ENCODE results near the gene PDCD1. TPM values are rescaled to one million over a fixed set of nuclear protein-coding genes. Genes with fewer than 3 reads are reported as not detected.
A peak's percentile ranks its signal among the peaks of the same experiment; 100 is the strongest.

The PDCD1 gene
- total and polyA plus RNA-seq, 2 of the 13 experiments (the other 11 are each of a cell fraction or from before 2014, with no cell fraction given), result 0.04 TPM; not detected in 1

DNA sequence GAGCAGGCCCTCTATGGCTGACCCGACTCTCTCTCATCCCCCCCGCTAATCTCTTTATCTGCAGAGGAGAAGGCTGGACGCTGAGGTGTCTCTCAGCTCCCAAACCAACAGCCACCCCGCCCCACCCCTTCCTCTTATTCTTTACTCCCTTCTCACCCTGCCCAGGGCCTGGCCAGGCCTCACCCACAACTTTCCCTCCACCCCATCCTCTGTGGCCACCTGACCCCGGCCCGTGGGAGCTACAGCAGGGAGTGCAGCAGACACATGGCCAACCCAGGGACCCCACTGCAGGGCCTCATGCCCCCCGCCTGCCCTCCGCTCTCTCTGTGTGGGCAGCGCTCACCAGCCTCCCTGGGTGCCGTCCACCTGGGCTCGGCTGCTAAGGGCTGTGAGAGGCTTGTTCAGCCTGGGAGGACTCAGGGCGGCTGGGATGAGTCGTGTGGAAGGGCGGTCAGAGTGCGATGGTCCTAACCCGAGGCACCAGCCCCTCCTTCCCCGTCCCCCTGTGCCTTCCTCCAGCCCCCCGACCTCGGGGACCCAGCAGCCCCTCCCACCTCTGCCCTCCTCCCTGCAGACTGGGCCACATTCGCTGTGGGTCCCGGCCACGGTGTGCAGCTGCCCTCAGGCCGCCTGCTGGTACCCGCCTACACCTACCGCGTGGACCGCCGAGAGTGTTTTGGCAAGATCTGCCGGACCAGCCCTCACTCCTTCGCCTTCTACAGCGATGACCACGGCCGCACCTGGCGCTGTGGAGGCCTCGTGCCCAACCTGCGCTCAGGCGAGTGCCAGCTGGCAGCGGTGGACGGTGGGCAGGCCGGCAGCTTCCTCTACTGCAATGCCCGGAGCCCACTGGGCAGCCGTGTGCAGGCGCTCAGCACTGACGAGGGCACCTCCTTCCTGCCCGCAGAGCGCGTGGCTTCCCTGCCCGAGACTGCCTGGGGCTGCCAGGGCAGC lies 42.9 kb downstream of the PDCD1 start:
- no peak for FAIRE-seq
- in situ Hi-C loops (cut with HindIII; ENCODE audit: extremely low pct_ligation_motif_present, low pct_unique_long_range_greater_than_20kb), result no loop called here
- Histone ChIP-seq H3K27me3 (ENCODE audit: control insufficient read depth in 1 of 2, insufficient read depth in 2 of 2, low read length in 2 of 2) (no peaks in the 10 kb centered on the region), H3K4me2 (ENCODE audit: low read depth, low read length) (no peak overlapping the region), H4K20me1 (ENCODE audit: insufficient read depth, low read length) (peaks cover 10% of the 10 kb centered on the region; the same call in 1 of the 2 replicates), H3K36me3 (replicated peaks in 1 of 2; ENCODE audit: control insufficient read depth in 1 of 2, insufficient read depth in 2 of 2, low read length in 2 of 2) (peaks cover 1 to 6% of the 10 kb centered on the region in 2 experiments; a peak in 3 of 5 replicates), H3K9me3 (ENCODE audit: low read length) (no peaks in the 10 kb centered on the region), H3K4me1 (ENCODE audit: insufficient read depth, low read length) (peaks cover 47% of the 10 kb centered on the region), H3K79me2 (ENCODE audit: insufficient read depth, low read length) (peaks cover 25% of the 10 kb centered on the region), H3K27ac (ENCODE audit: extremely low read length, insufficient read depth, low read length) (no peak overlapping the region), H2AFZ (ENCODE audit: low read length) (no peak overlapping the region), H3K4me3 (replicated peaks in 1 of 3; ENCODE audit: insufficient read depth in 1 of 3, low read depth in 2 of 3, low read length in 3 of 3) (no peak overlapping the region), H3K9ac (ENCODE audit: insufficient read depth, low read depth, low read length) (no peak overlapping the region)
- ChIA-PET CTCF (ENCODE audit: low intra/inter-chr PET ratio, low total read pairs) (no interaction called here), POLR2A (no interaction called here)
- ATAC-seq, result no peak
- intact Hi-C loops (cut with micrococcal nuclease; ENCODE audit: unreplicated experiment), result no loop called here
- no TSS peak for BruUV-seq (replicated peaks)
- DNase-seq (ENCODE audit: low spot score), result no peak
- 92% methylated on average over 47 of the region's 48 CpGs for WGBS (ENCODE audit: low lambda C conversion rate)
- no peak for TF ChIP-seq RELA (CRISPR knock-in tag; IDR thresholded peaks at IDR 0.05)
- TF ChIP-seq MYC (CRISPR knock-in tag; IDR thresholded peaks at IDR 0.05; ENCODE audit: borderline replicate concordance), result no peak
- TF ChIP-seq, protein P1, sequence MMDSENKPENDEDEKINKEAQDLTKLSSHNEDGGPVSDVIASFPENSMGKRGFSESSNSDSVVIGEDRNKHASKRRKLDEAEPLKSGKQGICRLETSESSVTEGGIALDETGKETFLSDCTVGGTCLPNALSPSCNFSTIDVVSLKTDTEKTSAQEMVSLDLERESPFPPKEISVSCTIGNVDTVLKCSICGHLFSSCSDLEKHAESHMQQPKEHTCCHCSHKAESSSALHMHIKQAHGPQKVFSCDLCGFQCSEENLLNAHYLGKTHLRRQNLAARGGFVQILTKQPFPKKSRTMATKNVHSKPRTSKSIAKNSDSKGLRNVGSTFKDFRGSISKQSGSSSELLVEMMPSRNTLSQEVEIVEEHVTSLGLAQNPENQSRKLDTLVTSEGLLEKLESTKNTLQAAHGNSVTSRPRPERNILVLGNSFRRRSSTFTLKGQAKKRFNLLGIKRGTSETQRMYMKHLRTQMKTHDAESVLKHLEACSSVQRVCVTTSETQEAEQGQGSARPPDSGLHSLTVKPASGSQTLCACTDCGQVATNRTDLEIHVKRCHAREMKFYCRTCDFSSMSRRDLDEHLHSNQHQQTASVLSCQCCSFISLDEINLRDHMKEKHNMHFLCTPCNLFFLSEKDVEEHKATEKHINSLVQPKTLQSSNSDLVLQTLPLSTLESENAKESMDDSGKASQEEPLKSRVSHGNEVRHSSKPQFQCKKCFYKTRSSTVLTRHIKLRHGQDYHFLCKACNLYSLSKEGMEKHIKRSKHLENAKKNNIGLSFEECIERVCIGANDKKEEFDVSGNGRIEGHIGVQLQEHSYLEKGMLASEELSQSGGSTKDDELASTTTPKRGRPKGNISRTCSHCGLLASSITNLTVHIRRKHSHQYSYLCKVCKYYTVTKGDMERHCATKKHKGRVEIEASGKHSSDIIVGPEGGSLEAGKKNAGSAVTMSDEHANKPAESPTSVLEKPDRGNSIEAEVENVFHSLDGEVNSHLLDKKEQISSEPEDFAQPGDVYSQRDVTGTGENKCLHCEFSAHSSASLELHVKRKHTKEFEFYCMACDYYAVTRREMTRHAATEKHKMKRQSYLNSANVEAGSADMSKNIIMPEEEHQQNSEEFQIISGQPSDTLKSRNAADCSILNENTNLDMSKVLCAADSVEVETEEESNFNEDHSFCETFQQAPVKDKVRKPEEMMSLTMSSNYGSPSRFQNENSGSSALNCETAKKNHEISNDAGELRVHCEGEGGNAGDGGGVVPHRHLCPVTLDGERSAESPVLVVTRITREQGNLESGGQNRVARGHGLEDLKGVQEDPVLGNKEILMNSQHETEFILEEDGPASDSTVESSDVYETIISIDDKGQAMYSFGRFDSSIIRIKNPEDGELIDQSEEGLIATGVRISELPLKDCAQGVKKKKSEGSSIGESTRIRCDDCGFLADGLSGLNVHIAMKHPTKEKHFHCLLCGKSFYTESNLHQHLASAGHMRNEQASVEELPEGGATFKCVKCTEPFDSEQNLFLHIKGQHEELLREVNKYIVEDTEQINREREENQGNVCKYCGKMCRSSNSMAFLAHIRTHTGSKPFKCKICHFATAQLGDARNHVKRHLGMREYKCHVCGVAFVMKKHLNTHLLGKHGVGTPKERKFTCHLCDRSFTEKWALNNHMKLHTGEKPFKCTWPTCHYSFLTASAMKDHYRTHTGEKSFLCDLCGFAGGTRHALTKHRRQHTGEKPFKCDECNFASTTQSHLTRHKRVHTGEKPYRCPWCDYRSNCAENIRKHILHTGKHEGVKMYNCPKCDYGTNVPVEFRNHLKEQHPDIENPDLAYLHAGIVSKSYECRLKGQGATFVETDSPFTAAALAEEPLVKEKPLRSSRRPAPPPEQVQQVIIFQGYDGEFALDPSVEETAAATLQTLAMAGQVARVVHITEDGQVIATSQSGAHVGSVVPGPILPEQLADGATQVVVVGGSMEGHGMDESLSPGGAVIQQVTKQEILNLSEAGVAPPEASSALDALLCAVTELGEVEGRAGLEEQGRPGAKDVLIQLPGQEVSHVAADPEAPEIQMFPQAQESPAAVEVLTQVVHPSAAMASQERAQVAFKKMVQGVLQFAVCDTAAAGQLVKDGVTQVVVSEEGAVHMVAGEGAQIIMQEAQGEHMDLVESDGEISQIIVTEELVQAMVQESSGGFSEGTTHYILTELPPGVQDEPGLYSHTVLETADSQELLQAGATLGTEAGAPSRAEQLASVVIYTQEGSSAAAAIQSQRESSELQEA (CRISPR knock-in tag; IDR thresholded peaks at IDR 0.05; ENCODE audit: not compliant biosample characterization), result no peak
- TF ChIP-seq PHF21A (CRISPR knock-in tag; IDR thresholded peaks at IDR 0.05), result no peak
- TF ChIP-seq ZNF496 (CRISPR knock-in tag; IDR thresholded peaks at IDR 0.05; ENCODE audit: insufficient replicate concordance), result no peak
- TF ChIP-seq, protein P2, sequence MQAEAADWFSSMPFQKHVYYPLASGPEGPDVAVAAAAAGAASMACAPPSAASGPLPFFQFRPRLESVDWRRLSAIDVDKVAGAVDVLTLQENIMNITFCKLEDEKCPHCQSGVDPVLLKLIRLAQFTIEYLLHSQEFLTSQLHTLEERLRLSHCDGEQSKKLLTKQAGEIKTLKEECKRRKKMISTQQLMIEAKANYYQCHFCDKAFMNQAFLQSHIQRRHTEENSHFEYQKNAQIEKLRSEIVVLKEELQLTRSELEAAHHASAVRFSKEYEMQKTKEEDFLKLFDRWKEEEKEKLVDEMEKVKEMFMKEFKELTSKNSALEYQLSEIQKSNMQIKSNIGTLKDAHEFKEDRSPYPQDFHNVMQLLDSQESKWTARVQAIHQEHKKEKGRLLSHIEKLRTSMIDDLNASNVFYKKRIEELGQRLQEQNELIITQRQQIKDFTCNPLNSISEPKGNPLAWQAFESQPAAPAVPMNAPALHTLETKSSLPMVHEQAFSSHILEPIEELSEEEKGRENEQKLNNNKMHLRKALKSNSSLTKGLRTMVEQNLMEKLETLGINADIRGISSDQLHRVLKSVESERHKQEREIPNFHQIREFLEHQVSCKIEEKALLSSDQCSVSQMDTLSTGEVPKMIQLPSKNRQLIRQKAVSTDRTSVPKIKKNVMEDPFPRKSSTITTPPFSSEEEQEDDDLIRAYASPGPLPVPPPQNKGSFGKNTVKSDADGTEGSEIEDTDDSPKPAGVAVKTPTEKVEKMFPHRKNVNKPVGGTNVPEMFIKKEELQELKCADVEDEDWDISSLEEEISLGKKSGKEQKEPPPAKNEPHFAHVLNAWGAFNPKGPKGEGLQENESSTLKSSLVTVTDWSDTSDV (CRISPR knock-in tag; IDR thresholded peaks at IDR 0.05), result 0 out of 2 replicates have a peak, but pooled peaks have one; percentile 39
- TF ChIP-seq ZNF10 (CRISPR knock-in tag; IDR thresholded peaks at IDR 0.05; ENCODE audit: borderline replicate concordance, low read depth), result no peak
- no peak for TF ChIP-seq ZNF776 (CRISPR knock-in tag; IDR thresholded peaks at IDR 0.05)
- TF ChIP-seq, protein P3, sequence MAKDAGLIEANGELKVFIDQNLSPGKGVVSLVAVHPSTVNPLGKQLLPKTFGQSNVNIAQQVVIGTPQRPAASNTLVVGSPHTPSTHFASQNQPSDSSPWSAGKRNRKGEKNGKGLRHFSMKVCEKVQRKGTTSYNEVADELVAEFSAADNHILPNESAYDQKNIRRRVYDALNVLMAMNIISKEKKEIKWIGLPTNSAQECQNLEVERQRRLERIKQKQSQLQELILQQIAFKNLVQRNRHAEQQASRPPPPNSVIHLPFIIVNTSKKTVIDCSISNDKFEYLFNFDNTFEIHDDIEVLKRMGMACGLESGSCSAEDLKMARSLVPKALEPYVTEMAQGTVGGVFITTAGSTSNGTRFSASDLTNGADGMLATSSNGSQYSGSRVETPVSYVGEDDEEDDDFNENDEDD (CRISPR knock-in tag; IDR thresholded peaks at IDR 0.05; ENCODE audit: borderline replicate concordance), result no peak
